Mucosa of descending colon (tissue), 3 donors: ENCODE results near the gene PREPL. TPM values are rescaled to one million over a fixed set of nuclear protein-coding genes. Genes with fewer than 3 reads are reported as not detected.

Source experiments
- ATAC-seq: fragments of 200-7000 bp; cut with Tn5 transposase; one replicate; pipeline ENCODE4 v1.9.1; 2020; ENCODE audit warnings: mild to moderate bottlenecking, moderate library complexity
- DNase-seq, 3 donors: peaks; one replicate each; pipeline ENCODE4 v3.0.0-alpha.2; 2020
- H3K36me3 ChIP-seq: fragments of 200-600 bp; one replicate; pipeline ENCODE4 v1.8.0; 2021; ENCODE audit warnings: low read depth, mild to moderate bottlenecking
- H3K4me1 ChIP-seq: fragments of 200-600 bp; one replicate; pipeline ENCODE4 v1.8.0; 2021; ENCODE audit warnings: low read depth, mild to moderate bottlenecking
- H3K4me3 ChIP-seq: fragments of 200-600 bp; one replicate; pipeline ENCODE4 v1.8.0; 2021; ENCODE audit warnings: mild to moderate bottlenecking
- H3K9me3 ChIP-seq: fragments of 200-600 bp; one replicate; pipeline ENCODE4 v1.8.0; 2021; ENCODE audit warnings: mild to moderate bottlenecking
- intact Hi-C, 2 donors: fragments of 100-400 bp; cut with DNase I in 1 of 2; cut with micrococcal nuclease in 1 of 2; formaldehyde crosslinking; loops; one replicate each; pipeline versions ENCODE4 v1.11.0 to v1.11.1; 2022; cut with DNase I, micrococcal nuclease
- total RNA-seq, 3 donors: library from RNA; stranded (reverse); fragmentation: NEBNext Ultra II Directional in 2 of 3; extraction: Animal tissue kit (Norgen Biotek cat#: 25700) in 2 of 3; gene quantifications; one replicate each; pipeline versions ENCODE4 v1.2.1 to v1.2.4, GENCODE V29; 2021 to 2023
- TF ChIP-seq, protein P1 (sequence below): fragments of 200-600 bp; IDR thresholded peaks from one replicate; pipeline ENCODE4 v1.8.0; 2022; ENCODE audit warnings: antibody characterized with exemption, mild to moderate bottlenecking
- donor health status: DM: no; HTN: no; CAD: no; lungs with moderate emphysema.
- donor health status: DM: no; HTN: no; CAD: no.
- donor health status: DM: no; HTN: yes; CAD: no.

PREPL gene
- total RNA-seq, 3 donors from 2014 or later, result 32.5 to 48.7 (median 32.5) TPM

DNA sequence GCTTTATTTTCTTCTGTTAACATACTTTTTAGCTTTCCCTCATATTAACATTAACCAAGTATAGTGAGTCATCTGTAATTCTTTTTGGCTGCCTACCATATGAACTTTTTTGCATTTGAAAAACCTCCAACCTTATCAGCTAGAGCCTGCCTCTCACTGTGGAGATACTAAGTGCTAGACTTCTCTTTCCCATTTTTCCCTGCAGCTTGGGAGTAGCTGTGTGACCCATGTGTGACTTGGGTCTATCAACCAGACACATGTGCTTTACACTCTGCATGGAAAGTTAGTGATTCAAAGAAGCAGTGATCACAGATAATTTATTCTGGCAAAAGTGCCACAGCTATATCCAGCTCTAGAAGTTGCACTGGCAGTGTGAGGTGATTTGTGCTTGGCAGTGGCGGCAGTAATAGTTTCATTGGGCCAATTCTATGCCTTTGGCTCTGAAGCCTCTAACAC is 36.3 kb downstream of the PREPL start:
- H3K4me3 ChIP-seq, result no peak overlapping the region
- ATAC-seq (no peak), DNase-seq (no peak)
- TF ChIP-seq, protein P1, sequence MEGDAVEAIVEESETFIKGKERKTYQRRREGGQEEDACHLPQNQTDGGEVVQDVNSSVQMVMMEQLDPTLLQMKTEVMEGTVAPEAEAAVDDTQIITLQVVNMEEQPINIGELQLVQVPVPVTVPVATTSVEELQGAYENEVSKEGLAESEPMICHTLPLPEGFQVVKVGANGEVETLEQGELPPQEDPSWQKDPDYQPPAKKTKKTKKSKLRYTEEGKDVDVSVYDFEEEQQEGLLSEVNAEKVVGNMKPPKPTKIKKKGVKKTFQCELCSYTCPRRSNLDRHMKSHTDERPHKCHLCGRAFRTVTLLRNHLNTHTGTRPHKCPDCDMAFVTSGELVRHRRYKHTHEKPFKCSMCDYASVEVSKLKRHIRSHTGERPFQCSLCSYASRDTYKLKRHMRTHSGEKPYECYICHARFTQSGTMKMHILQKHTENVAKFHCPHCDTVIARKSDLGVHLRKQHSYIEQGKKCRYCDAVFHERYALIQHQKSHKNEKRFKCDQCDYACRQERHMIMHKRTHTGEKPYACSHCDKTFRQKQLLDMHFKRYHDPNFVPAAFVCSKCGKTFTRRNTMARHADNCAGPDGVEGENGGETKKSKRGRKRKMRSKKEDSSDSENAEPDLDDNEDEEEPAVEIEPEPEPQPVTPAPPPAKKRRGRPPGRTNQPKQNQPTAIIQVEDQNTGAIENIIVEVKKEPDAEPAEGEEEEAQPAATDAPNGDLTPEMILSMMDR, result no peak
- peaks cover 4% of the 10 kb centered on the region for H3K36me3 ChIP-seq
- H3K9me3 ChIP-seq, result no peaks in the 10 kb centered on the region
- intact Hi-C loops, result no loop called here
- H3K4me1 ChIP-seq, result no peaks in the 10 kb centered on the region

DNA sequence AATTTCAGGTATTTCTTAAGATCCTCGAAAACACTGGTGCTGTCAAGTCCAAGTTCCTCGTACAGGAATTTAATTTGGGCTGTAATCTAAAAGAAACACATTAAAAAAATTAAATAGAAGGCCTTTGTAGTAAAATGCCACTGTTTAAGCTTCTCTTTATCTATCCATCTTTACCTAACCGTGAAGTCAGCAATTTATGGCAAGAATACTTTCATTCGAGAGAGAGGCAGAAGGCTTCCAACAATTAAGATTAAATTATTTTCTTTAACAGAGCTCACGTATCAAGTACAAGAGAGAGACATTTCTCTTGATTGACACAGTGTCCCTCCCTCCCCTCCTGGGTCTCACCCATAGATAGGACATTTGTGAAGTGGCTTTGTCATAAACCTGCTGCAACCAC is 39.9 kb downstream of the PREPL start:
- TF ChIP-seq, protein P1, result no peak
- no peaks in the 10 kb centered on the region for H3K4me1 ChIP-seq
- no peak overlapping the region for H3K4me3 ChIP-seq
- ATAC-seq, result no peak
- H3K9me3 ChIP-seq, result no peaks in the 10 kb centered on the region
- intact Hi-C loops, result no loop called here
- no peak for DNase-seq
- peaks cover 4% of the 10 kb centered on the region for H3K36me3 ChIP-seq

DNA sequence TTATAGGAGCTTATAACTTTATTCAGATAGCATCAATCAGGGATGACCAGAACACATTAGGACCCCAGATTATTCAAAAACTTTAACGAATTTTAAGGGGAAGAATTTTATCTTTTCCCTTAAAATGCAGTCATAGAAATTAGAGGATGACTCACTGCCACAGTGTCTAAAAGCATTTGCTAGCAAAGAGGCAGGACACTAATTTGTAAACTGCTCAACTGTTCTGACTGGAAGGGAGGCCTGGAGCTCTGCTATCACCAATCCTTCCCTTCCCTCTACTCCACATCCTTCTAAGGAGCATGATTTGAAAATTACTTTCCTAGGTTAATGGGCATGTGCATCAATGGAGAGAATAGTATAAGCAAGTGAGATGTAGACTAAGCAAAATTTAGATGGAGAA is 40.5 kb downstream of the PREPL start:
- TF ChIP-seq, protein P1, result no peak
- Histone ChIP-seq H3K4me1 (no peaks in the 10 kb centered on the region), H3K36me3 (peaks cover 4% of the 10 kb centered on the region), H3K4me3 (no peak overlapping the region), H3K9me3 (no peaks in the 10 kb centered on the region)
- no peak for ATAC-seq
- DNase-seq, result no peak
- intact Hi-C loops, result no loop called here

DNA sequence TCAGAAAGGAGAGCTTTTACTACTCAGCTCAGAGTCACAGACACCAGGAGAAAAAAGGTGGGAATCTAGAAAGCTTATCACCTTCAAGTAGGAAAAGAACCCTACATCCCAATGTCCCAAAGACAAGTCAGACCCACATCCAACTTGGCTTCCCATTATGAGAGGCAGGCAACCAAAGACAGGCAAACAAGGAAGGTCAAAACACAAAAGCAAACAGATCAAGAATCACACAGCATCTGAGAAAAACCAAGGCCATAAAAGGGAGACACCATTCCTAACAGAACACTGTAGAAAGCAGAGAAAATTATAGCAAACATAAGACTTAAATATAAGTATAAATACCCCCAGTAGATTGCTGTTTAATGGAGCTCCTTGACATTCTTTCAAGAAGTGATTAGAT is 45.3 kb downstream of the PREPL start:
- H3K4me1 ChIP-seq, result no peaks in the 10 kb centered on the region
- intact Hi-C loops, result no loop called here
- TF ChIP-seq, protein P1, result no peak
- DNase-seq (no peak), ATAC-seq (no peak)
- H3K4me3 ChIP-seq, result no peak overlapping the region
- peaks cover 9% of the 10 kb centered on the region for H3K9me3 ChIP-seq
- no peaks in the 10 kb centered on the region for H3K36me3 ChIP-seq

DNA sequence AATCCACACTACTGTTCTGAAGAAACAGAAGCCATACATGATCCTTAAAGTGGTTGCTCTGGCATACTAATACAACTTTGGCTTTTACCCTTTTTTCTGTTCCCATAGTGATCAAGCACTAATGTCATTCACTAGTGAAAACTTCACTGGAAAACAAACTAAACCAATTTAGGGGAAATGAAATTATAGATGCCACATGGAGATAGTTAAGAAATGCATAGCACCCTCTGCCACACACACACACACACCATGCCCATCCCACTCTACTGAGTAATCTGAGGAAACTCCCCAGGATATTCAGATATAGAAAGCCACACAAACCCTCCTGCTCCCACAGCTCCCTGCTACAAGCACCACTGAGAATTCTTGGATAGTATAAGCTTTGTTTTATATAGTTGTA is 46.9 kb downstream of the PREPL start:
- DNase-seq, result no peak
- Histone ChIP-seq H3K4me3 (no peak overlapping the region), H3K4me1 (no peaks in the 10 kb centered on the region), H3K9me3 (peaks cover 25% of the 10 kb centered on the region), H3K36me3 (no peaks in the 10 kb centered on the region)
- TF ChIP-seq, protein P1, result no peak
- intact Hi-C loops, result no loop called here
- no peak for ATAC-seq

DNA sequence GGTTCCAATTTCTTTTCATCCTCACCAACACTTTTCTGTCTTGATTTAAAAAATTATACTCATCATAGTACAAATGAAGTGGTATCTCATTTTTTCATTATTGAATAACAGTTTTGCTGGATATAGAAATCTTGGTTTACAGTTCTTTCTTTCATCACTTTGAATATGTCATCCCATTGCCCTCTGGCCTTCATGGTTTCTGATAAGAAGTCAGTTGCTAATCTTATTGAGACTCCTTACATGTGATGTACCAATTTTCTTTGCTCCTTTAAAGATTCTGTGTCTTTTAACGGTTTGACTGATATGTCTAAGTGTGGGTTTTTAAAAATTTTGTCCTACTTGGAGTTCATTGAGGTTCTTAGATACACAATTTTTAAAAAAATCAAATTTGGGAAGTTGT is 51.0 kb downstream of the PREPL start:
- TF ChIP-seq, protein P1, result no peak
- ATAC-seq, result no peak
- H3K36me3 ChIP-seq, result no peaks in the 10 kb centered on the region
- intact Hi-C loops, result no loop called here
- no peak overlapping the region for H3K4me3 ChIP-seq
- H3K9me3 ChIP-seq, result peaks cover 25% of the 10 kb centered on the region
- DNase-seq, result no peak
- H3K4me1 ChIP-seq, result no peaks in the 10 kb centered on the region
